Measurements from ENCODE around the gene AQP2.

Gene AQP2

DNA sequence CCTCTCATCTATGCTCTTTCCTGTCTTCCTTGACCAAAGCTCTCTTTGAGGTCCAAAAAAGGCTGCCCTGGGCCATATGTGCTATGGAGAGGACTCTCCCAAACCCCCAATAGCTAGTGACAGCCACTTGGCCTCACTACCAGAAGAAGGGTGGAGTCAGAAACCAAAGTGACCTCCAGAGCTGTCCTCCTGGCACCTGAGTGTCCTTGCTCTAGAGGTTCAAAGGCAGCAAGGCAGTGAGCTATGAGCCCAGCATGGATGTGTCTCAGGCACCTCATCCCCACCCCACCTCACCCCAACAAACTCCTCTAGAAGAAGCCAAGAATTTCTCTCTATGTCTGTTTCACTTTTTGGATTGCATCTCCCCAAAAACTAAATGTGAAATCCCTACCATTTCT lies 7.0 kb downstream of the AQP2 start:
- DNase-seq, result no peak

DNA sequence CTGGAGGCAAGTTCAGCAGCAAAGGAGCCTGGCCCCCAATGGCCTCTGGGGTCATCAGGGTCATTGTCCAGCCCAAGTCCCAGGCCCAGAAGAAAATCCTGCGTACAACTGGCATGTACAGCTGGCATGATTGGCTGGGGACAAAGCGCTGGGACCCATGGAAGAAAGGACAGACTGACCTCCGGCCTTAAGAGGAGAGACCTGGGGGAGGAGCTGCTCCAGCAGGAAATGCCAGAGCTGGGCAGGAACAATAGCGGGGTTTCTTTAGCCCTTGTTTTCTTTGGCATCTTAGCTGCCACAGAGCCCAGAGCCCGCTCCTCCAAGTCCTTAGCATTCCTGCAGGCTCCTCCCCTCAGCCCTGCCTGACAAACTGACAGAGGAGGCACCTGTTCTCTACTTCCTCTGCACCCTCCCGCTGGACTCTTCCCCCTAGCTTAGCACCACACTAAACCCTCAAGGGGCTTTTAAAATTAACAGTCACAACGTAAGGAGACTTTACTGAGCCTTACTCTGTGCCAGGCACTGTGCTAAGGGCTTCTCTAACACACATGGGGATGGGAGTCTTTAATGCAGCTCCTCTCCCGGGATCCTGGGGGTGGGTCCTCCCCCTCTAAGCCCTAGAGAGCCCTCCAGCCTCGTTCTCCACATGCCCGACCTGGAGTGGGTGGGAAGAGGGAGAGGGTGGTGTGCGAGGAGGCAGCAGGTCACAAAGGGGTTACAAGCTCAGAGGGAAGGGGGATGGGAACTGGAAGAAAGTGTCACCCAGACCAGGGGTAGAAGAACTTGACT lies 9.3 kb downstream of the AQP2 start:
- no peak for DNase-seq

DNA sequence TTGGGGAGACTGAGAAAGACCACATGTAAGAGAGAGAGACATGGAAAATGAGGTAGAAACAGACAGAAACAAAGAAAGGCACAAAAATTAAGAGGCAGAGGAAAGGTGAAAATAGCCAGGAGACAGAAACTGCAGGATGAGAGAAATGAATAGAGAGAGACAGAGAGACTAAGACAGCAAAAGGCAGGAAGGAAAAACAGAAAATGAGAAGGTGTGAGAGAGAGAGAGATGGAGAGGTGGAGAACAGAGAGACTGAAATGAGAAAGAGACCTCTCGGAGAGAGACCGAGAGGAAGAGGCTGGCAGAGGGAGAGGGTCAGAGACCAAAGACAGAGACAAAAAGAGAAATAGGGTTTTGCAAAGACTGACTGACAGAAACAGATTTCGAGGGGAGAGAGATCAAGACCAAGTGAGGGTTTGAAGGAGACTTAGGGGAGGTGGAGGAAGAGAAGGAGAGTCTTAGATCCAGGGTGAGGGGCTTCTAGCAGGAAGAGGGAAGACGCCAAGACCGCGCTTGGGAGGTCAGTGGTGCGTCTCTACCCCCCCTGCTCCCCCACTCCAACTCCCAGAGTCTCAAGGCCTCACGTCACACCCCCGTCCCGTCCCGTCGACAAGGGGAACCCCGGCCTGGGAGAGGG lies 10.1 kb downstream of the AQP2 start:
- no peak for DNase-seq

DNA sequence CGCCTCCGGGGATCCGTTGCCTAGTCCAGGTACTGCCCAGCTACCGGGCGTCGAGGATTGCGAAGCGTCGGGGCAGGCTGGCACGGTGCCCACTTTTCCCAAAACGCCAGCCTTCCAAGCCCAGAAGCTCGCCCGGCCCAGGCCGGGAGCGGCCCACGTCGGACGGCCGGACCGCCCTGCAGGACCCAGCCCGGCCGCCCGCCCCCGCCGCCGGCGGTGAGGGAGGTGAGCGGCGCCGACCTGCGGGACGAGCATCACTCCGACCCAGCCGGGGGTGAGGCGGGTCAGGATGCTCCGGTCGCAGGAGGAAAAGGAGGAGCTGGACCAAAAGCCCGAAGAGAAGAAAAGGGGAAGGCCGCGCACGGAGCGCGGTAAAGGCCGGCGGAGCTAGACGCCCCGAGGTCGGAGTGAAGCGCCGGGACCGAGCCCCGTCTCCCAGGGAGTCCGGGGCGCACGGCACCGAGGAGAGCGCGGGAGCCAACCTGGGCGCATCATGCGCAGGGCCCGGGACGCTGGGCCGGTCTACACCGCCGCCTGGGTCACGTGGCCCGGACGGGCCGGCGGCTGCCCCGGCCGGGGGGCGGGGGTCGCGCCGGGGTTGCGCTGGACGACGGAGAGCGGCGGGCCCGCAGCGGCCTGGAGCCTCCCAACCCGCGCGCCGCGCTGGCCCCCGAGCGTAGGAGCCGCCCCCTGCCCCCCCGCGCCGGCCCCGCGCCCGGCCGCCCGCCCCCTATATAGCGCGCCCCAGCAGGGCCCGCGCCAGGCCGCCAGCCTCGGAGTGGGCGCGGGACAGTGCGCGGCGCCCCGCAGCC lies 10.8 kb downstream of the AQP2 start, which contains the start of gene AQP5:
Gene AQP5, plus strand, starts transcription at position 762 of the 812 bp plus-strand sequence. CDS start 146 bp downstream, outside the sequence.
- DNase-seq, result no peak

DNA sequence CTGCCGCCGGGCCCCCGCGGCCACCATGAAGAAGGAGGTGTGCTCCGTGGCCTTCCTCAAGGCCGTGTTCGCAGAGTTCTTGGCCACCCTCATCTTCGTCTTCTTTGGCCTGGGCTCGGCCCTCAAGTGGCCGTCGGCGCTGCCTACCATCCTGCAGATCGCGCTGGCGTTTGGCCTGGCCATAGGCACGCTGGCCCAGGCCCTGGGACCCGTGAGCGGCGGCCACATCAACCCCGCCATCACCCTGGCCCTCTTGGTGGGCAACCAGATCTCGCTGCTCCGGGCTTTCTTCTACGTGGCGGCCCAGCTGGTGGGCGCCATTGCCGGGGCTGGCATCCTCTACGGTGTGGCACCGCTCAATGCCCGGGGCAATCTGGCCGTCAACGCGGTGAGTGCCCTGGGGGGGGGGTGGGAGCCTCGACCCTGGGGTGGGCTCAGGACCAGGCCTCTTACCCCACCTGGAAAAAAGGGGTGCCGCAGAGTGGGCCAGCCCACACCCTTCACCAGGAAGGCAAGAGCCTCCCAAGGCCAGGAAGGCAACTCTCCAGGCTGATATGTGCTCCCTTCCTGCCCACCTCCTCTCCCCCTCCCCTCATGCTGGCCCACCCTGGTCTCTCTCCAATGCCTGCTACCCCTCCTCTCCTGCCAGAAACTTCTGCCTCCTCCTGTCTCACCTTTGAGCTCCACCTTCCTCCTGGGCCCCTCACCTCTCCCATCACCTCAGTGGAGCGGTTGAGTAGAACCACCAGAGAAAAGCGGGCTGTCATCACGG lies 11.6 kb downstream of the AQP2 start:
- no peak for DNase-seq

DNA sequence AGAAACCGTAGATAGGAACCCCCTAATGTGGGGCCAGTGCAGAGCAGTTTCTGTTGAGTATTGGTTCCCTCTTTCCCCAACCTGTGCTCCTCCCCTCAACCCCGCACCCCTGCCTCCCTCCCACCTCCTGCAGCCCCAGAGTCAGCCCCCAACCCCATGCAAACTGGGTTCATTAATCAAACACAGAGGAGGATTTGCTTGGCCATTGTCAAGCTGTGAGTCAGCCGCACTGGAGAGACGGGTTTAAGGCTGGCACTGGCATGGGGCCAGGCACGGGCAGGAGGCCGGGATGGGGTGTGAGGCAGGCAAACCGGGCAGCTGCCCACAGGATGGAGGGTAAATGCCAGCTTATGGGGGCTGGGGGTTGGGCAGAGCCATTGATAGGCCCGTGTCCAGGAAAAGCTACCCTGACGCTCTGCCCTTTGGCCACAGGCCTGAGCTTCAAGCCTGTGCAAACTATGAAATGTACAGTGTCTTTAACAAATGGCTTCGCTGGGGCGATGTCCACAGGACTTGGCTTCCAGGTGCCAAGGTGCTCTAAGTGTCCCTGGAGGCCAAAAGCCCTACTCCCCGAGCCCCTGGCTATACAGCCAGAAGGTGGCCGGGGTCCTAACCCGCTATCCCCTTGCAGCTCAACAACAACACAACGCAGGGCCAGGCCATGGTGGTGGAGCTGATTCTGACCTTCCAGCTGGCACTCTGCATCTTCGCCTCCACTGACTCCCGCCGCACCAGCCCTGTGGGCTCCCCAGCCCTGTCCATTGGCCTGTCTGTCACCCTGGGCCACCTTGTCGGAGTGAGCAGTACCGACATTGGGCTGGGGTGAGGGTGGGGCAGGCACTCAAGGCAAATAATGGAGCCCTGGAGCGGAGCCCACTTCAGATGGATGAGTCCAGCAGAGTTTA lies 12.6 kb downstream of the AQP2 start:
- DNase-seq, result no peak

DNA sequence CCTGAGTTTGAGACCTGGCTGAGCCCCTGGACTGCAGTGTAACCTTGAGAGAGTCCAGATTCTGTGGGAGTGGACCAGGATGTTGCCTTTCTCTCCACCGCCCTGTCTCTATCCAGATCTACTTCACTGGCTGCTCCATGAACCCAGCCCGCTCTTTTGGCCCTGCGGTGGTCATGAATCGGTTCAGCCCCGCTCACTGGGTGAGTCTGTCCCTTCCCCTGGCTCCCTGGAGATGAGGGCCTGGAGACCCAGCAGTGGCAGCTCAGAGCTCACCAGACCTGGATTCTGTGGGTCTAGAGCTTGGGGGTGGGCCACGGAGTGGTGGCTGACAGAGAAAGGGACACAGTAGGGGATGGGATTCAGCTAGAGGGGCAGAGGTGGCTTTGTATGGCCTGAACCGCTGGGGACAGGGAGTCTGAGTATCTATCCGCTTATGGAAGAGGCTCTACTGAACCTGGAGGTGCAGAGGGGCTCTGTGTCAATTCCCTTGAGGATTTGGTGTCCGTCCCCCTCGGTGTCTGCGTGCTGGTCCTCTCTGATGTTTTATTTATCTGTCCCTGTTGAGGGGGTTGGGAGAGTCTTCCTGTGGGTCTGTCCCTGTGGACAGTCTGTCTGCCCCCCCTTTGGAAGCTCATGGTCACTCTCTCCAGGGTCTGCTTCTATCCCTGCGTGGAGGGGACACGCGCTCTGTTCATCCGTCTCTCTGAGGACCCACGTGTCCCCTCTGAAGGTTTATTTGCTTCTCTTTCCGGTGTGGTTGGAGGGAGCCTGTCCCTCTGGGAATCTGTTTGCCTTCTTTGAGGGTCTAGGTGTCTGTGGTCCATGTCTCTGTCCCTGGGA lies 13.7 kb downstream of the AQP2 start:
- DNase-seq, result no peak

DNA sequence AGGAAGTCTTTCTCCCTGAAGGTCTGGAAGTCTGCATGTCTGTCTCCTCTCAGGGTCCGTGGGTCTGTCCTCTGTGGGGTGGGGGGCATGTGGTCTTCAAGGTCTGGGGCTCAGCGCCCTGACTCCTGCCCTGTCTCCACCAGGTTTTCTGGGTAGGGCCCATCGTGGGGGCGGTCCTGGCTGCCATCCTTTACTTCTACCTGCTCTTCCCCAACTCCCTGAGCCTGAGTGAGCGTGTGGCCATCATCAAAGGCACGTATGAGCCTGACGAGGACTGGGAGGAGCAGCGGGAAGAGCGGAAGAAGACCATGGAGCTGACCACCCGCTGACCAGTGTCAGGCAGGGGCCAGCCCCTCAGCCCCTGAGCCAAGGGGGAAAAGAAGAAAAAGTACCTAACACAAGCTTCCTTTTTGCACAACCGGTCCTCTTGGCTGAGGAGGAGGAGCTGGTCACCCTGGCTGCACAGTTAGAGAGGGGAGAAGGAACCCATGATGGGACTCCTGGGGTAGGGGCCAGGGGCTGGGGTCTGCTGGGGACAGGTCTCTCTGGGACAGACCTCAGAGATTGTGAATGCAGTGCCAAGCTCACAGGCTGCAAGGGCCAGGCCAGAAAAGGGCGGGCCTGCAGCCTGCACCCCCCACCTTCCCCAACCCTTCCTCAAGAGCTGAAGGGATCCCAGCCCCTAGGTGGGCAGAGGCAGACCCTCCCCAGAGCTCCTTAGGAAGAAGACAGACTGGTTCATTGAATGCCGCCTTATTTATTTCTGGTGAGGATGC lies 14.5 kb downstream of the AQP2 start:
- DNase-seq, result no peak

DNA sequence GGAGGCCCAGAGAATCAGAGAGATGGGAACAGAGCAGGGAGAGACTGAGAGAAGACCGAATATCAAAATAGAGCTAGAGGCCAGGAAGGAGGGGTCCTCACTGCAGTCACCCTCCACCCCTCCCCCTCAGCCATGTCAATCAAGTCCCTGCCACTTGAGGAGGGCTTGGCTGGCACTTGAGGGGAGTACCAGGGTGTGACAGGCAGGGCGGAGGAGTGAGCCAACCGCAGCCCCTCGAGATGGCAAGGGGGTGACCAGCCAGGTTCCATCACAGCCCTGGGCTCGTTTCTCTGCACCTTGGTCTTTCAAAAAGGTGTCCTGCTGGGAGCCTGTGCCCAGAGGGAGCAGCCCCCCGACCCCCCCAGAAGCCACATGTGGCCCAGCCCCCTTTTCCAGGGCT lies 15.3 kb downstream of the AQP2 start:
- DNase-seq, result no peak

DNA sequence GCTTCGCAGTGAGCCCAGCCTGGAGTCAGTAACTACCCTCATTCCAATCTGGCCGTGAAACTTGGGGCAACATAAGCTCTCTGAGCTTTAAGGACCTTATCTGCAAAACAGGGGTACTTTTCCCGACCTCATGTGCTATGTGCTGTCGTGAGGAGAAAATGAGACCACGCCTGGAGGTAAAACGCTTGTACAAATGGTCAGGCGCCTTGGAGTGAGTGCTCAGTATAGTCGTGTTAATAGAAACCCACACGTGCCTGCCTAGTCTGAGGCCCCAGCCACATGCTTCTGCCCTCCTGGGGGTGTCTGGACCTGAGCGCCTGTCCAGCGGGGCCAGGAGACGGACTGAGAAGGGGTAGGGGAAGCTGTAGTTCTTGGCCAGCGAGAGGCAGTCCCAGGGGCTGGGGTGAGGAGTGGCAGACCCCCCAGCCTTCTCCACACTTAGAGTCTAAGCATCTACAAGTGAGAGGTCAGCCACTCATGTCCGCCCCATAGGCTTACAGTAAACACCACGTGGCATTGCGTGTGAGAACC lies 16.0 kb downstream of the AQP2 start:
- DNase-seq, result no peak

DNA sequence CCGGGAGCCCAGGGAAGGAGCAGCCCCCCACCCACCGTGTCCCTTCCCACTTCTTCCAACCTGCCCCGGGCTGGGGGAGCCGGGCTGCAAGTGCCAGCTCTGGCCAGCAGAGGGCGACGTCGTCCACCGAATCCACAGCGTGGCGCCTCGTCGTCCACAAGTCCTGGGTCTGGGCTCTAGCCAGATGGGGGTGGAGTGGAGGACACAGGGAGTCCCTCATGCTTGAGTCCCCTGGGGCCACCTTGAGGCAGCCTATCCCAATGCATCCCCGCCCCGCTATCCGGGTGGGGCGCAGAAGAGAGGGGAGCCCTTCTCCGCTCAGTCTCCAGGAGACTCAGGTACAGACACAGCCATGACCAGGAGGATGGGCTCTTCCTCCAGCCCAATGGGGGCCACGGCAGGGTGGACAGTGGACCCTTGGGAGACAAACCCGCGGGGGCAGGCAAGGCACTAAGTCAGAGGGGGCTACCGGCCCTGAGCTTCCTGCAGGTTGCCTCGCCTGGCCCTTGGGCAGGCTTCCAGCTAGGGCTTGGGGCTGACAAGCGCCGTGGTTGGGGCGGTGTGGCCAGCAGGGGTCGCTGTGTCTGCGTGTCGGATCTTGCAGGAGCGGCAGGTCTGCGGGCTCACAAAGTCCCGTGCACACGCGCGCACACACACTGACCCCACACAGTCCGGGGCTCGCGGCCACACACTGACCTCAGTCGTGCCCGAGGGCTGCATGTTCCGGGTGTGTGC lies 16.7 kb downstream of the AQP2 start:
- peak; percentile 85 for DNase-seq

DNA sequence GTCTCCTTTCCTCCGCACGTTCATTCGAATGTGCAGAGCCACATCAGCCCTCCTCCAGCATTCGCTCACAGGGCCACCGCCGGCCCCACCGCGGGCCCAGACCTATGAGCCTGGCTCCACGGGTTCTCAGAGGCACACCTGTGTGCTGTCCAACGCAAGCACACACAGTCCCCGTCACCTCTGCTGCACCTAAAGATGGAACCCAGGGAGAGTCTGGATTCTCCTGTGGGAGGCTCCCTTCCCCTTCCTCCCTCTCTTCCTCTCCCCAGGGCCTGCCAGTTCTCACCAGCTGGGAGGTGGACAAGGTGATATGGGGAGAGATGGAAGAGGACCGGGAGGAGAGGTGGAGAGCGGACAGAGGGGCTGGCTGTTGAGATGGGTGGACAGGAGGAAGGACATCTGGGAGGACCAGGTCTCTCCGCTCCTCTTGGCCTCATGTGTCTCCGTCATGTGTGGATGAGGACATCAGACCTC lies 17.3 kb downstream of the AQP2 start:
- DNase-seq, result no peak

DNA sequence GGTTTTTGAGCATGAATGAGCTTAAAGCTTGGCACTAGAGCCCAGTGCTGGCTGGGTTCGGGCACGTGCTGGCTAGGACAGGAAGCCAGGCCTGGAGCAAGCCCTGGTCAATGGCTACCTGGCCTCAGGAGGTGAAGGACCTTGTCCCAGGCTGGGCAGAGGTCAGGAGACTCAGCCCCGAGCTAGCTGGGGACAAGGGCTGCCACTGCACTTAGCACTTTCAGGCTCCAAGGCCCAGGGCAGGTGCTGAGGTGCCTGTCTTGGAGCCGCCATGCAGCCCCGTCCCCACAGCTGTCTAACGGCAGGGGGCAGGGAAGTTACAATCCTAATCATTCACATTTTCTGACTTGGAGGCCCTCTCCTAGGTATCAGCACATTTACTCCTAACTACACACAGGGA lies 17.9 kb downstream of the AQP2 start:
- DNase-seq, result no peak

DNA sequence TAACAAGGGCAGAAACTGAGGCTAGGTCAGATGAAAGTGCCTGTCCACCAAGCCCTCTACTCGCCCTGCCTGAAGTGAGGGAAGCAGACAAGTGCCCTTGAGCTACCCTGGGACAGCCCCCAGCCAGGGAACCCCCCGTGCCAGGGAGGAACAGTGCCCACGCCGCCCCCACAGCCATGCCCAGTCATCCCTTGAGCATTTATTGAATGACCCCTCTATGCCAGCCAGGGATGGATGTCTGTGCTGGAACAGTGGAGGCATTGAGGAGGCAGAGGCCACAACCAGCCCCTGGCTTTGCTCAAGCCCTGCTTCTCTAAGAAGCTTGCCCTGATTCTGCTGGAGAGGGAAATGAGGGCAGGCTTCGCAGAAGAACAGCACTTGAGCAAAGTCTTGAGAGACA lies 18.5 kb downstream of the AQP2 start:
- DNase-seq, result no peak

DNA sequence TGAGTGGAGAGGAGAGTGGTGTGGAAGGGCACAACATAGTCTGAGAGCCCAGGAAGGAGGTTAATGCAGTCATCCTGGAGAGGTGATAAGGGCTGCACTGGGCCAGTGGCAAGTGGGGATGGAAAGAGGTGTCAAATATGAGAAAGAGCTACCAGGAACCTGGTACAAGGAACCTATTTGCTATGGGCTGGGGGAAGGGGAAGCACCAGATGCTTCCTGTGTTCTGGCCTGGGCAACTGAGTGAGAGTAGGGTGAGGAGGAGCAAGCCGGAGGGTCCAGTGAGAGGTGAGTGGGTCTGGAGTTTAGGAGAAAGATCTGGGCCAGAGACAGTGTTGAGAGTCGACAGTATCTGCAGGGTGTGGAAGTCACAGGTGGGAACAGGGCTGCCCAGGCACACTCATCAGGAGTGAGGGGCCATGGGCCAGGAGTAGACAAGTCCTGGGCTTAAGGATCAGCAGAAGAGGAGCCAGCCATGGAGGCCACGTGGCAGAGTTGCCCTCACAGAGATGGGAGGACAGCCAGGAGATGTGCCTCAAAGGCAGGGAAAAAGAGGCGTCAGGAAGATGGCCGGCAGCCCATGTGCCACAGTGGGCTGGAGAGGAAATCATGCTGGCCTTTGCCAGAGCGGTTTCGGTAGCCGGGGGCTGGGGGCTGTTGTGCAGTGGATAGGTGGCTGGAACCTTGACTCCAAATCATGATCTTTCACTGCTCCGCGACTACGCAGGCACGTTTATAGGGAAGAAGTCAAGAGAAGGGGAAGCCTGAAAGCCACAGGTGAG lies 19.3 kb downstream of the AQP2 start:
- DNase-seq, result no peak

DNA sequence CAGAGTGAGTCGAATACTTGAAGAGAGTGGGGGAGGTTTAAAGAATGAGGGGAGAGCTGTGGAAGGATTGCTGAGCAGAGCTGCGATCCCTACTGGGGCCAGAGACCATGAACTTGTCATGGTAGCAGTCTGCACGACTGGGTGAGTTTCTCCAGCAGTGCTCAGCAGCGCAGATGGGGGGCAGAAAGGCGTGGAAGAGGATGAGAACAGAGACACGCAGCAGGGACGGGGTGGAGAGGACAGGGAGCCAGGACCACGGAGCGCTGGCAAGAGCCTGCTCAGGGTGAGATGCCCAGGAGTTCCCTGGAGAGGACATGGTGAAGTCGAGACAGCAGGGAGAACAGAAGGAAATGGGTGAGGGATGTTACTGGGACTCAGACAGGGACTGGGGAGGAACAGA lies 20.1 kb downstream of the AQP2 start:
- no peak for DNase-seq

DNA sequence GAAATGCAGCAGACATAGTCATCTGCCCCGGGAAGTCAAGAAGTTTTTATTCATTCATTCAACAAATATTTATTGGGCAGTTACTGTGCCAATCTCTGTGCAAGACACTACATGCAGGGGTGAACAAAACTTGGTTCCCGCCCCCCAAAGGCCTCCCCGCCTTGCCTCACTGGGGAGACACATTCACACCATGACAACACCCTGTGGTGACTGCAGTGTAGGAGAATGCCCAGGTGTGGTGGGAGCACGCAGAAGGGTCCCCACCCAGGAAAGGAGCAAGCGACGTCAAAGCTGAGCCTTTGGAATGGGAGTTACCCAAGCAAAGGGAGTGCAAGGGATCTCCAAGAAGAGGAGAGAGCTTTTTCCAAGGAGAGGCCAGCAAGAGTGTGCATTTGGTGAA lies 20.6 kb downstream of the AQP2 start:
- no peak for DNase-seq

DNA sequence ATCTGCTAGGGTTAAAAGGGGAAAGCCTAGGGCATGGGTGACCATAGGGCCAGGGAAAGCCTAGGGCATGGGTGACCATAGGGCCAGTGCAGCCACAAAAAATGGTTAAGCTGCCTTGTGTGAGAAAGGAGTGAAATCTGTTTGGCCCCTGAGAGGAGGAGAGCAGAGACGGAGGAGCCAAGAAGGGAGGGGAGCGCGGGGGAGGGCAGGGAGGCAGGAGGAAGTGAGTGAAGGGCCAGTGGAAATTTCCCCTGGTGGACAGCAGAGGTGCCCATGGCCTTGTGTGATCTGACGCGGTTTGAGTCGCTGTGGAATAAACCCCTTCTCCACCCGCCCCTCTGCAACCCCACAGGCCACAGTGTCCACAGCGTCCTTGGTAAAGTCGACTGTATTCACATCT lies 21.6 kb downstream of the AQP2 start:
- no peak for DNase-seq

Data from CD4-positive, alpha-beta T cell treated with Interferon gamma for 1 hour (primary cell).